HG03175 (cell line): ENCODE data around the gene PACSIN2.
"Not testable (repeated sequence)": the region's sequence is repeated elsewhere in the genome, so short reads cannot be mapped to it uniquely, and the experiment has no call there.

ENCODE experiments used
- ATAC-seq: cut with Tn5 transposase; IDR thresholded peaks from one replicate; pipeline ENCODE4 v1.9.1; 2021; ENCODE audit warnings: mild to moderate bottlenecking, moderate library complexity; ENCODE audit not compliant: unreplicated experiment

Gene PACSIN2

GRCh38 chr22:43012390-43012789 is 2.6 kb downstream of the PACSIN2 start:
- no peak for ATAC-seq

- no peak for ATAC-seq
Measured at GRCh38 chr22:43011079-43011478, 3.9 kb downstream of the PACSIN2 start.

GRCh38 chr22:43009444-43009843 is 5.5 kb downstream of the PACSIN2 start:
- no peak for ATAC-seq

GRCh38 chr22:43008921-43009320 is 6.0 kb downstream of the PACSIN2 start:
- no peak for ATAC-seq

GRCh38 chr22:43008509-43008908 is 6.4 kb downstream of the PACSIN2 start:
- ATAC-seq, result no peak

- no peak for ATAC-seq
Measured at GRCh38 chr22:43007519-43008102, 7.3 kb downstream of the PACSIN2 start.

- no peak for ATAC-seq
Measured at GRCh38 chr22:43006753-43007152, 8.2 kb downstream of the PACSIN2 start.

GRCh38 chr22:43006016-43006505 is 8.9 kb downstream of the PACSIN2 start:
- ATAC-seq, result no peak

GRCh38 chr22:43005106-43005505 is 9.8 kb downstream of the PACSIN2 start:
- no peak for ATAC-seq

GRCh38 chr22:43004362-43005035 is 10.4 kb downstream of the PACSIN2 start:
- no peak for ATAC-seq

- ATAC-seq, result no peak
Measured at GRCh38 chr22:43002202-43002586, 12.8 kb downstream of the PACSIN2 start.

GRCh38 chr22:43001271-43002201 is 13.4 kb downstream of the PACSIN2 start:
- ATAC-seq, result no peak

- no peak for ATAC-seq
Measured at GRCh38 chr22:43000441-43001175, 14.3 kb downstream of the PACSIN2 start.

GRCh38 chr22:42997582-42998090 is 17.3 kb downstream of the PACSIN2 start:
- no peak for ATAC-seq

GRCh38 chr22:42996646-42997365 is 18.1 kb downstream of the PACSIN2 start:
- no peak for ATAC-seq

GRCh38 chr22:42995654-42996053 is 19.3 kb downstream of the PACSIN2 start:
- not testable (repeated sequence) for ATAC-seq

- no peak for ATAC-seq
Measured at GRCh38 chr22:42994917-42995562, 19.9 kb downstream of the PACSIN2 start.

GRCh38 chr22:42994276-42994916 is 20.6 kb downstream of the PACSIN2 start:
- ATAC-seq, result no peak

- ATAC-seq, result no peak
Measured at GRCh38 chr22:42993651-42994275, 21.2 kb downstream of the PACSIN2 start.
